GM23338 (cell line): Measurements from ENCODE around the gene TVP23A. TPM values are rescaled to one million over a fixed set of nuclear protein-coding genes. Genes with fewer than 3 reads are reported as not detected.
"Not testable (repeated sequence)": the region's sequence is repeated elsewhere in the genome, so short reads cannot be mapped to it uniquely, and the experiment has no call there.

Experiments used
- ATAC-seq: fragments of 200-7000 bp; cut with Tn5 transposase; 3 replicates; pipeline ENCODE4 v1.9.1; 2020
- DNase-seq: peaks from one replicate; pipeline ENCODE4 v3.0.0-alpha.2; 2015; ENCODE audit warnings: low spot score
- H2AFZ ChIP-seq: fragments of 200-600 bp; sonication (generic); 2 replicates; pipeline ENCODE4 v1.8.0; 2016; ENCODE audit warnings: antibody characterized with exemption, mild to moderate bottlenecking, moderate library complexity
- H3F3A ChIP-seq: fragments of 200-600 bp; sonication (generic); replicated peaks from 2 replicates; pipeline ENCODE4 v1.8.0; 2017; ENCODE audit warnings: antibody characterized with exemption, mixed run types, low read depth
- H3K27ac ChIP-seq: fragments of 200-600 bp; sonication (generic); 2 replicates; pipeline ENCODE4 v1.6.1; 2016; ENCODE audit warnings: low read depth
- H3K27me3 ChIP-seq: fragments of 200-600 bp; sonication (generic); 2 replicates; pipeline ENCODE4 v1.8.0; 2016; ENCODE audit warnings: mild to moderate bottlenecking, mixed run types, moderate library complexity; ENCODE audit not compliant: insufficient read depth
- H3K36me3 ChIP-seq: fragments of 200-600 bp; sonication (generic); 2 replicates; pipeline ENCODE4 v1.8.0; 2016; ENCODE audit warnings: mild to moderate bottlenecking; ENCODE audit not compliant: insufficient read depth
- H3K4me1 ChIP-seq: fragments of 200-600 bp; sonication (generic); 2 replicates; pipeline ENCODE4 v1.8.0; 2016; ENCODE audit warnings: mild to moderate bottlenecking, moderate library complexity; ENCODE audit not compliant: insufficient read depth
- H3K4me2 ChIP-seq: fragments of 200-600 bp; sonication (generic); 2 replicates; pipeline ENCODE4 v1.7.1; 2017; ENCODE audit warnings: mixed run types
- H3K4me3 ChIP-seq: fragments of 200-600 bp; sonication (generic); 2 replicates; pipeline ENCODE4 v1.6.1; 2016; ENCODE audit warnings: mixed run types
- H3K79me2 ChIP-seq: fragments of 200-600 bp; sonication (generic); replicated peaks from 2 replicates; pipeline ENCODE4 v1.8.0; 2017; ENCODE audit warnings: mild to moderate bottlenecking; ENCODE audit not compliant: insufficient read depth
- H3K9me2 ChIP-seq: fragments of 200-600 bp; sonication (generic); 2 replicates; pipeline ENCODE4 v1.8.0; 2017; ENCODE audit not compliant: insufficient read depth
- H4K20me1 ChIP-seq: fragments of 200-600 bp; sonication (generic); replicated peaks from 2 replicates; pipeline ENCODE4 v1.8.0; 2017; ENCODE audit warnings: mild to moderate bottlenecking; ENCODE audit not compliant: insufficient read depth
- H3K27ac Mint-ChIP-seq: 2 replicates; pipeline ENCODE4 v1.8.0; 2020; ENCODE audit warnings: inconsistent platforms, mild to moderate bottlenecking, moderate library complexity, mixed read lengths
- H3K27me3 Mint-ChIP-seq: 3 replicates; pipeline ENCODE4 v1.8.0; 2022; ENCODE audit warnings: low read depth, mild to moderate bottlenecking, moderate library complexity, mixed read lengths, inconsistent platforms; ENCODE audit not compliant: insufficient read depth, poor library complexity
- H3K36me3 Mint-ChIP-seq: 3 replicates; pipeline ENCODE4 v1.8.0; 2021; ENCODE audit warnings: low read depth, mild to moderate bottlenecking, inconsistent platforms, moderate library complexity, mixed read lengths
- H3K4me1 Mint-ChIP-seq: 3 replicates; pipeline ENCODE4 v1.8.0; 2020; ENCODE audit warnings: mild to moderate bottlenecking, inconsistent platforms, mixed read lengths
- H3K4me3 Mint-ChIP-seq: 3 replicates; pipeline ENCODE4 v1.8.0; 2021; ENCODE audit warnings: moderate library complexity, mild to moderate bottlenecking, inconsistent platforms, mixed read lengths
- H3K9me3 Mint-ChIP-seq: 3 replicates; pipeline ENCODE4 v1.8.0; 2020; ENCODE audit warnings: moderate library complexity, mild to moderate bottlenecking, inconsistent platforms, mixed read lengths
- ETS1 ChIP-seq: IDR thresholded peaks from 2 replicates; pipeline ENCODE4 v1.6.1; 2016; ENCODE audit warnings: antibody characterized with exemption
- EZH2 ChIP-seq: fragments of 200-600 bp; sonication (generic); IDR thresholded peaks from one replicate; pipeline ENCODE4 v1.8.0; 2017; ENCODE audit warnings: antibody characterized with exemption, mild to moderate bottlenecking, low read depth; ENCODE audit not compliant: unreplicated experiment
- JUNB ChIP-seq: IDR thresholded peaks from one replicate; pipeline ENCODE4 v1.6.1; 2016; ENCODE audit warnings: antibody characterized with exemption; ENCODE audit not compliant: unreplicated experiment
- STAT1 ChIP-seq: IDR thresholded peaks from one replicate; pipeline ENCODE4 v1.6.1; 2016; ENCODE audit warnings: antibody characterized with exemption; ENCODE audit not compliant: unreplicated experiment
- ZNF331 ChIP-seq: fragments of 250-450 bp; sonication (Bioruptor Pico); IDR thresholded peaks from 2 replicates; pipeline ENCODE4 v1.5.0; 2020; ENCODE audit warnings: low read depth, mild to moderate bottlenecking, moderate library complexity
- ZNF462 ChIP-seq: fragments of 250-450 bp; sonication (Bioruptor Pico); IDR thresholded peaks from 2 replicates; pipeline ENCODE4 v1.5.0; 2020; ENCODE audit warnings: mild to moderate bottlenecking, moderate library complexity
- polyA plus RNA-seq: library from polyadenylated mRNA; unstranded; fragments of >200 nt; fragmentation: Nextera tagmentation; extraction: Ambion mirVana; gene quantifications from 2 replicates; pipeline ENCODE4 v1.2.1, GENCODE V29; 2016
- total RNA-seq: library from RNA; depleted of rRNA; stranded (reverse); fragments of >200 nt; shearing (Covaris generic); gene quantifications from 2 replicates; pipeline ENCODE4 v1.2.3, GENCODE V29; 2014

Gene TVP23A
- total and polyA plus RNA-seq, 2 experiments from 2014 or later = 2.8 to 4.5 TPM

GRCh38 chr16:10788630-10789029, 30.0 kb downstream of the TVP23A start:
- not testable (repeated sequence) for H3K79me2 ChIP-seq, H3K4me3 ChIP-seq, H3K36me3 ChIP-seq, DNase-seq, ATAC-seq, H3K27ac Mint-ChIP-seq, H3K27ac ChIP-seq, H3K4me1 Mint-ChIP-seq, H3K27me3 ChIP-seq, H2AFZ ChIP-seq, H3K27me3 Mint-ChIP-seq, H4K20me1 ChIP-seq, H3K4me1 ChIP-seq, H3K4me3 Mint-ChIP-seq, H3K9me2 ChIP-seq, H3K4me2 ChIP-seq, H3F3A ChIP-seq
- Mint-ChIP-seq H3K36me3 (peaks cover 32% of the 10 kb centered on the region; the same call in 2 of the 3 replicates), H3K9me3 (peaks cover 41% of the 10 kb centered on the region)

GRCh38 chr16:10787304-10787703, 31.3 kb downstream of the TVP23A start:
- no peak overlapping the region for H3K27ac ChIP-seq
- H3K9me2 ChIP-seq = no peaks in the 10 kb centered on the region
- no peaks in the 10 kb centered on the region for H3K4me1 ChIP-seq
- no peak overlapping the region for H3K4me2 ChIP-seq
- Mint-ChIP-seq H3K27ac (no peak overlapping the region), H3K27me3 (peaks cover 8% of the 10 kb centered on the region), H3K9me3 (peaks cover 43% of the 10 kb centered on the region), H3K36me3 (peaks cover 32% of the 10 kb centered on the region; the same call in 2 of the 3 replicates), H3K4me1 (peaks cover 5% of the 10 kb centered on the region; the same call in 2 of the 3 replicates), H3K4me3 (no peak overlapping the region)
- H3K79me2 ChIP-seq = no peaks in the 10 kb centered on the region
- ATAC-seq = no peak
- H3K36me3 ChIP-seq = no peaks in the 10 kb centered on the region; the same call in 1 of the 2 replicates
- no peaks in the 10 kb centered on the region for H4K20me1 ChIP-seq
- no peak overlapping the region for H3K4me3 ChIP-seq
- no peaks in the 10 kb centered on the region for H3F3A ChIP-seq
- no peak for DNase-seq
- H3K27me3 ChIP-seq = no peaks in the 10 kb centered on the region
- no peak overlapping the region for H2AFZ ChIP-seq
- TF ChIP-seq STAT1 (no peak), ETS1 (no peak), EZH2 (no peak), JUNB (no peak)

- ATAC-seq = no peak
- H3K36me3 ChIP-seq = no peaks in the 10 kb centered on the region
- H3K4me1 Mint-ChIP-seq = peaks cover 4% of the 10 kb centered on the region; the same call in 2 of the 3 replicates
- H3K27ac ChIP-seq = no peak overlapping the region
- no peak overlapping the region for H3K4me3 Mint-ChIP-seq
- no peaks in the 10 kb centered on the region for H3K4me1 ChIP-seq
- H3K9me2 ChIP-seq = no peaks in the 10 kb centered on the region
- no peaks in the 10 kb centered on the region for H3F3A ChIP-seq
- peaks cover 35% of the 10 kb centered on the region for H3K9me3 Mint-ChIP-seq
- H3K27me3 ChIP-seq = no peaks in the 10 kb centered on the region
- no peak overlapping the region for H3K4me3 ChIP-seq
- H3K27ac Mint-ChIP-seq = no peak overlapping the region
- no peaks in the 10 kb centered on the region for H3K79me2 ChIP-seq
- H2AFZ ChIP-seq = no peak overlapping the region
- peaks cover 5% of the 10 kb centered on the region for H3K27me3 Mint-ChIP-seq
- no peak for DNase-seq
- H4K20me1 ChIP-seq = no peaks in the 10 kb centered on the region
- H3K4me2 ChIP-seq = no peak overlapping the region
- peaks cover 23% of the 10 kb centered on the region; the same call in 2 of the 3 replicates for H3K36me3 Mint-ChIP-seq
- no peak for TF ChIP-seq EZH2
- no peak for TF ChIP-seq ZNF462
- TF ChIP-seq ZNF331 (CRISPR knock-in tag) = no peak
These were observed 36.0 kb downstream of the TVP23A start for GRCh38 chr16:10782628-10783027.
